HG02870 (cell line): ENCODE measurements around the gene GOLGA5.
"Not testable (repeated sequence)": the region's sequence is repeated elsewhere in the genome, so short reads cannot be mapped to it uniquely, and the experiment has no call there.

Source experiments
- ATAC-seq: cut with Tn5 transposase; IDR thresholded peaks from one replicate; pipeline ENCODE4 v1.9.1; 2021; ENCODE audit warnings: mild to moderate bottlenecking, moderate library complexity; ENCODE audit not compliant: unreplicated experiment

The GOLGA5 gene

GRCh38 chr14:92793709-92794546 lies at the start of gene GOLGA5:
TSS of gene GOLGA5 (plus strand) at chr14:92794305. CDS start at chr14:92797438, 3,133 bp downstream.
- peak; percentile 87 for ATAC-seq

- peak; percentile 5 for ATAC-seq
Observed at GRCh38 chr14:92747701-92748258, 46.3 kb upstream of the GOLGA5 start.

- peak; percentile 66 for ATAC-seq
Observed at GRCh38 chr14:92748259-92749016, 45.7 kb upstream of the GOLGA5 start, which contains the start of gene LGMN. TSS of gene LGMN (minus strand) at chr14:92748627. CDS start at chr14:92732786, 15,841 bp downstream.

- ATAC-seq, result not testable (repeated sequence)
Observed at GRCh38 chr14:92750222-92750728, 43.8 kb upstream of the GOLGA5 start.

GRCh38 chr14:92750994-92751400 lies 43.1 kb upstream of the GOLGA5 start:
- peak; percentile 31 for ATAC-seq

- no peak for ATAC-seq
Observed at GRCh38 chr14:92751819-92752218, 42.3 kb upstream of the GOLGA5 start.

- no peak for ATAC-seq
Observed at GRCh38 chr14:92753250-92753649, 40.9 kb upstream of the GOLGA5 start.

GRCh38 chr14:92754966-92755365 lies 39.1 kb upstream of the GOLGA5 start:
- ATAC-seq, result no peak

GRCh38 chr14:92755495-92755894 lies 38.6 kb upstream of the GOLGA5 start:
- no peak for ATAC-seq

- no peak for ATAC-seq
Observed at GRCh38 chr14:92756446-92756845, 37.7 kb upstream of the GOLGA5 start.

GRCh38 chr14:92759300-92759678 lies 34.8 kb upstream of the GOLGA5 start:
- ATAC-seq, result no peak

GRCh38 chr14:92759679-92760523 lies 34.2 kb upstream of the GOLGA5 start:
- no peak for ATAC-seq

- ATAC-seq, result no peak
Observed at GRCh38 chr14:92760524-92760805, 33.6 kb upstream of the GOLGA5 start.

- not testable (repeated sequence) for ATAC-seq
Observed at GRCh38 chr14:92763666-92764631, 30.2 kb upstream of the GOLGA5 start.

GRCh38 chr14:92768236-92768635 lies 25.9 kb upstream of the GOLGA5 start:
- ATAC-seq, result peak; percentile 82

- peak; percentile 2 for ATAC-seq
Observed at GRCh38 chr14:92768795-92769194, 25.3 kb upstream of the GOLGA5 start.

- no peak for ATAC-seq
Observed at GRCh38 chr14:92770484-92770883, 23.6 kb upstream of the GOLGA5 start.

GRCh38 chr14:92774572-92774971 lies 19.5 kb upstream of the GOLGA5 start:
- no peak for ATAC-seq

- peak; percentile 92 for ATAC-seq
Observed at GRCh38 chr14:92775292-92775691, 18.8 kb upstream of the GOLGA5 start.
